Cortex of kidney (tissue), 1 donor: ENCODE results near the gene PARD3.
"Not testable (repeated sequence)": the region's sequence is repeated elsewhere in the genome, so short reads cannot be mapped to it uniquely, and the experiment has no call there.

Source experiments
- DNase-seq: peaks from one replicate; lab custom pipeline; 2025; lab: John Stamatoyannopoulos, UW

PARD3 gene

DNA sequence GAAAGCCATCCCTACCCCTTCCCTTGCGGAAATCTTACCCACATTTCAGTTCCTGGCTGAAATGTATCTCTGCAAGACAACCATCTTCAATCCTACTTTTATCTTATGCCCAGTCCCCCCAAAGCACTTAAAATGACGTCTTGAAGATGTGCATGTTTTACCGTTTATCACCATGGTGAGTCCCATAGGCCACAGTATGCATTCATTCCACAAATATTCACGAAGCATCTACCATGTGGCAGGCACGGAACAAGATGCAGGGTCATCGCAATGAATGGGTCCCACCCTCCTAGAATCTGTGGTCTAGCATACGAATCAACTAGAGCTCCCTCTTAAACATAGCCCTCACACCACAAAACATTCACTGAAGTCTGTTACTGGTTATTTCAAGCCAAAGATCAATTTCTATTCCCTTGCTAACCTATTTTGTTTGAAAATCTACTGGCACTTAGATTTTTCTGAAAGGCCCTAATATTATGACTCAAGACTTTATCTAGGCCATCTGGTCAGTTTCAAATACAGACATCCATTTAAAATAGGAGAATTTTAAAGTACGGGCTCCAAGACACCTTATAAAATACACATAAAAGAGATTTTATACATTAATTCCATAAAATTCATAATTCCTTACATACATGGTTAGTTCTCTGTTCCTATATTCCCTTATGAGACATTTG lies 99.4 kb downstream of the PARD3 start:
- DNase-seq = no peak

DNA sequence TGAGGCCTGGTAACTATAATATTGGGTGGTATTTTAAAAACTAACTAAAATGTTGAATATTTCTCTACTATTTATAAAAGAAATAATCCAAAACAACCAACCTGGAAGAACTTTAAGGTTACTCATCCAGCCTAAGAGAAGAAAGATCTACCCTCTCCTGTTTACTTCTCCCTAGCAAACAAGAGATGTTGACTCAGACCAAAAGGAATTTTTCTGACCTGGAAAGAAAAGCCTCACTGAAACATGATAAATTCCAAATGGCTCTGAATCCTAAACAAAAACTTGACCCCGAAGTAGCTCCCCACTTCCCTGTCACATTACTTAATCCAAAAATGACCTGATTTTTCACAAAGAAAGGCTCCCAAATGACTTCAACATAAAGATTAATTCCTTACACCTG lies 101.2 kb downstream of the PARD3 start:
- DNase-seq = no peak

DNA sequence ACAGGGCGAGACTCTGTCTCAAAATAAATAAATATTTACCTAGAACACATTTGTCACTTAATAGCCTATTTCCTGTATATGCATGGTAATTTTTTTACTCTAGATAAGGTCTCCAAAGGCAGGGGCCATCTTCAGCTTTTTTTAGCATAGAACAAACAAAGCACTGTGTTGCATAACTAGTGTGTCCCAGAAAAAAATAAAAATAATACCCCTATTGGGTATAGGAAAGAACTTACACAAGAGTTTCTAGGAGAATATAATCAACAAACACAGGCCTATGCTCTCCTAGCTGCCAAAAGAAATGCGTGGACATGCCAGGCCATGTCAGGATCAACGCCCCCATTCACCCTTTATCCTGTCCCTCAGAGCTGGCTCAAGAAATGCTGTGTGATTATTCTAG lies 103.6 kb downstream of the PARD3 start:
- DNase-seq = no peak

DNA sequence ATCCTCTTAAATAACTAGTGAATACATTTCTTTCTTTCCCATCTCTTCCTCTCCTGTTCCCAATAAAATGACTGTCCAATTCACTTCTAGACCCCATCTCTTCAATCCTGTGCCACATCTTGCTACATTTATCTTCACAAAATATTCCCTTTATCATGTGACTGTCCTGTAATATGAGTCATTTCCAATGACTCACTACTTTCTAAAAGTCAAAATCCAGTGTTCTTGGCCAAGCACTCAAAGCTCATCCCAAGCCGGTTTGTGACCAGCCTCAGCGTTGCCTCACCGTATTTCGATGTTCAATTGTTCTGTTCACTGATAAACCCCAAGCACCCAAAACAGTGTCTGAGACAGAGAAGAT lies 104.7 kb downstream of the PARD3 start:
- no peak for DNase-seq

DNA sequence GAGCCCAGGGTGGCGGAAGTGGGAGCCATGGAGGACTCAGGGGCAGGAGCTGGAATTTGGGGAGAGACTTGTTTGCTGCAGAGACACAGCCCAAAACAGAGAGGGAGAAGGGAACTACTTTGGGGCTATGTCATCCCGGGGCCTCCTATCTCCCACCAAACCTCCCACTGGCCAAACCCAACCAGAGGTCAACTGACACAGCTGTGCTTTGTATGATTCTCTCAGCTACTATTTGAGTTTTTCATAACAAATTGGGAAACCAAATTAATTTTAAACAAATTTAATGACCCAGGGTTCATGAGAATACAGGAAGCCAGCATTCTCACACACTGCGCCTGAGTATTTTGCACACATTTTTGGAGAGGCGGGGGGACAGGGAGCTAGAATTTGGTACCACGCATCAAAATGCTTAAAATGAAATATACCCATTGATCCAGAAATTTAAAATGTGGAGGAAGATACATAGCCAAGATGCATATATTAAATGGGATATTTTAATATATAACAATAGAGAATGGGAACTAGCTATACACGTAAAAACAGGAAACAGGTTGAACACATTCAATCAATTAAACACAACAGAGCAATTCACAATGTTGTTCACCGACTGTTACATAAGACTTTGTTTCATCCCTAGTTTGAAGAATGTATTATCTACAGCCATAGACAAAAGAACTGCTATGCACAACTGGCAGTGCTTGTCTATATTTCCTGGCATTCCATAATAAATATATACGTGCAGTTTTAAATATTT lies 105.3 kb downstream of the PARD3 start:
- no peak for DNase-seq

DNA sequence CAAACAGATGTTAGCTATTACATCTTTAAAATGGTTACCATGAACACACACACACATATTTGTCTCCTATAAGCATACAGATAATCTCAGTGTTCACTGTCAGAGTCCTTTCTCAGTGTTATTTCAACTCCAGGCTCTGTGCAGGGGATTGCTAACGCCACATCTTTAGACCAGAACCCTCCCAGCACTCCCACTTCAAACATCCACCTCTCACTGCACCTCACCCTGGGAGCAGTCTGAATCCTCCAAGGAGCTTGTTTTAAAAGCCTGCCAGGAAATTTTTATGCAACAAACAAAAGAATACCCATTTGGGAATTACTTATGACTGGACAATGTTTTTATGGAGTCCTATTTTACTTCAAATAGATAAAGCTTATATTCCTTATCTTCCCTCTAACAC lies 107.4 kb downstream of the PARD3 start:
- DNase-seq = no peak

DNA sequence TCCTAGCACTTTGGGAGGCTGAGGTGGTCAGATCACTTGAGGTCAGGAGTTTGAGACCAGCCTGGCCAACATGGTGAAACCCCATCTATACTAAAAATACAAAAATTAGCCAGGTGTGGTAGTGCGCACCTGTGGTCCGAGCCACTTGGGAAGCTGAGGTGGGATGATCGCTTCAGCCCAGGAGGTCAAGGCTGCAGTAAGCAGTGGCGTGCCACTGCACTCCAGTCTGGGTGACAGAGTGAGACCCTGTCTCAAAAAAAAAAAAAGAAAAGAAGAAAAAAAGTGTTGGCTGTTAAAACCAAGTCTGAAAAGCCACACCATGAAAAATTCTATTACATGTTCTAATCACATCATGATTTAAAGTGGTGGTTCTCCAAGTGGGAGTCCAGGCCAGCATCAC lies 108.1 kb downstream of the PARD3 start:
- not testable (repeated sequence) for DNase-seq

DNA sequence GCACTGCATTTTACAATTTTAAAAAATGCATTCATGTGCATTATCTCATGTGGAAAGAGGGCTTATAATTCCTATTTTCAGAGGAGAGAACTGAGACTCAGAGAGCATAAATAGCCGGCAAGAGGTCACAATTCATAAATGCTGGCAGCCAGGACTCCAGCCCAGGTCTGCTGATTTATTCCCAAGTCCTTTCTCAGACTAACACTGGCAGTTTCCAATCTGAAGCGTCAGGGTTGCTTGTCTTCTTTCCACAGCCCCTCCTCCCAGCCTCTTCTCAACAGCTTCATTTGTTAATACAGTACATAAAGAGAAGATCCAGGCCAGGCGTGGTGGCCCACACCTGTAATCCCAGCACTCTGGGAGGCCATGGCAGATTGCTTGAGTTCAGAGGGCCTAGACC lies 108.9 kb downstream of the PARD3 start:
- DNase-seq = no peak

DNA sequence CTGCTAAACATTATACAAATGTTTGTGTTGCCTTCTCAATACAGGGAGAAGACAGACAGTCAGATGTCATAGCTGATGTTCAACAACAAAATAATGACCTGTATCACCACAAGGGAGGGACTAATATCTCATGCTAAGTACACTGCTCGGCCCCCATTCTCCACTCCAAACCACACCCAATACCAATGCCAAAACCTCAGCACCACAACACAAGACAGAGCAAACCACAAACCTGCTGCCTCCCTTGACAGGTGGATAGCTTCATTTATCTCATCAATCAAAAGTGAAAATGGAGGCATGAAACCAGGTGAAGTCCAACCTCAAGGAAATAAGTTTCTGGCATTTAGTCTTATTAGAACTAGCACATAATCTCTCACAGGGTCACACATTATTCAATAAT lies 109.5 kb downstream of the PARD3 start:
- no peak for DNase-seq

DNA sequence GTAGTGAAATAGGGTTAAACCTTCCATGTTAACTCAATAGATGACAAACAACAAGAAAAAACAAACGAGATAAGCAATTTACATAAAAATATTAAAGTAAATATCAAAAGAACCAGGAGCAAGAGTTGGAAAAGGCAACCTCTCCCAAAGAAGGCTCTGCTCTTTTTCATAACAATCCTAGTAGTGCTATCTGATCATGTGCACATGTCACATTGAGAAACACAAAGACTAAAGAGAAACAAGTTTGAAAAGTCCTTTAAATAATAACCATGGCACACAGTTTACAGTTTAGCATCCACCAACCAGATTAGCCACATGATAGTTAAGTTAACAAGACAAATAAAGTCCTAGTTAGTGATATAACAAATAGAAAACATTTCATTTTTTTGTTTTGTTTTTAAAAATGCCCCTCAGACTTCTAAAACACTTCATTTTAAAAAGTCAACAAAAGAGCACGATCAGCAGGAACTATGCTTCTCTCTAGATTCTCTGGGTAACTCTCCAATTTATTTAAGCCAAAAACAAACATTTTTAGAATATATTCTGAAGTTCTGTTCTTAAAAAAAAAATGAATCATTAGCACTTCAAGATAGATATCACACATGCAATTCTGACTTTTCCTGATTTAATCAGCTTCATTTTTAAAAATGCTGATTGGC lies 110.4 kb downstream of the PARD3 start:
- DNase-seq = no peak

DNA sequence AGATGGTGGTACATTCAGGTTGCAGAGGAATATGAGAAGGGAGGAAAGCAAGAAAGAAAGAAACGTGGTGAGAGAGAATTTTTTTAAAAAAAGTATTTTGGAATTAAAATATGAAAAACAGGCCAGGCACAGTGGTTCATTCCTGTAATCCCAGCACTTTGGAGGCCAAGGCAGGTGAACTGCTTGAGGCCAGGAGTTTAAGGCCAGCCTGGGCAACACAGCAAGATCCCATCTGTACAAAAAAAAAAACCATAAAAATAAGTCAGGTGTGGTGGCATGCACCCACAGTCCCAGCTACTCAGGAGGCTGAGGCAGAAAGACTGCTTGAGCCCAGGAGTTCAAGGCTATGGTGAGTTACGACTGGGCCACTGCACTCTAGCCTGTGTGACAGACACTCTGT lies 112.1 kb downstream of the PARD3 start:
- no peak for DNase-seq

DNA sequence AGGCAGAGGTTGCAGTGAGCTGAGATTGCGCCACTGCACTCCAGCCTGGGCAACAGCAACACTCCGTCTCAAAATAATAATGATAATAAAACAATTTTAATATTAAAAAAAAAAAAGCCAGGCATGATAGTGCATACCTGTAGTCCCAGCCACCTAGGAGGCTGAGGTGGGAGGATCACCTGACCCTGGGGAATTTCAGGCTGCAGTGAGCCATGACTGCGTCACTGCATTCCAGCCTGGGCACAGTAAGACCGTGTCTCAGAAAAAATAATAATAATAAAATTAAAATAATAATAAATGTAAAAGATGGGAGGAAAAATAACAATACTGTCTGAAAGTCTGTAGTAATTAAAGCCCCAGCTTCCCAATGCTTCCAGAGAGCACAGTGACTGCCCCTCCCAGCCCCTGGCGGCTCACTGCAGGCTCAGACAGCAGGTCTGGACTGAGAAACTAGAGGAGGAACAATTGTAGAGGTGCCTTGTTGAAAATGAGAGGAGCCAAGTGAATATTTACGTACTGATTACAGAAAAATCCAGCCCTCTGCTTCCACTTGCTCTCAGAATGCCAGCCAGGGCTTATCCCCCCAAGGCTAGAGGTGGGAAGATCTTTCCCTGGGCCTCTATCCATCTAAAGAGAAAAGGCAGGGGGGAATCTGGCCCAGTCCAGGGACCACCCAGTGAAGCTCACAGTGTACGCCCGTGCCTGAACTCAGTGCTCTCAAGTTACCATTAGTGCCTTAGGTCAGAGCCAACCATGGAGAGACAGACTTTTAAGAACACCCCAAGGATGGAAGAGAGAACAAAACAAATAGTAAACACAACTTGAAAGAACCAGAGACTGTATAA lies 112.8 kb downstream of the PARD3 start:
- no peak for DNase-seq

DNA sequence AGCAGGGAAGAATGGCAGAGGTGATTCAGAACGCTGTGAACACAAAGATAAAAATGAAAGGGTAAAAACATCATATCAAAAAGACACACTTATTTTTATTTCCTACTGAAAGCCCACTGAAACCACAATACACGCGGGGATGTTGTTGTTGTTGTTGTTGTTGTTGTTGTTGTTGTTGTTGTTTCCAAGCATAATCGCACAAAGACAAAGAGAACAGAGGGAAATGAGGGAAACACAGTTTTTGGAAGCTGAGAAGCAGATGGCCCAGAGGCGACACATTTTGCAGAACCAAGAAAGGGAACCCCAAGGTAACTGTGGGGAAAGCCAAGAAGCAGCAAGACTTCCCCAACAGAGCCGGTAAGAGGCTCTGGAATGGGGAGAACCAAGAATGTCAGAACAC lies 113.9 kb downstream of the PARD3 start:
- DNase-seq = no peak

DNA sequence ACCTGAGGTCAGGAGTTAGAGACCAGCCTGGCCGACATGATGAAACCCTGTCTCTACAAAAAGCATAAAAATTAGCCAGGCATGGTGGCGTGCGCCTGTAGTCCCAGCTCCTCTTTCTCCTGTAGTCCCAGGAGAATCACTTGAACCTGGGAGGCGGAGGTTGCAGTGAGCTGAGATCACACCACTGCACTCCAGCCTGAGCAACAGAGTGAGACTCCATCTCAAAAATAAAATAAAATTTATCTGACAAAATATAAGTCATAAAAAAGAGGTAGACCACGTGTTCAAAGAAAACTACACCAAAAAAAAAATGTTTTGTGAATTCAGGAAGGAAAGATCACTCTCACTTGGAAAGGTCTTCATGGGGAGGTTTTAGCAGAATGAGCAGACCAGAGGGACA lies 114.3 kb downstream of the PARD3 start:
- DNase-seq = not testable (repeated sequence)

DNA sequence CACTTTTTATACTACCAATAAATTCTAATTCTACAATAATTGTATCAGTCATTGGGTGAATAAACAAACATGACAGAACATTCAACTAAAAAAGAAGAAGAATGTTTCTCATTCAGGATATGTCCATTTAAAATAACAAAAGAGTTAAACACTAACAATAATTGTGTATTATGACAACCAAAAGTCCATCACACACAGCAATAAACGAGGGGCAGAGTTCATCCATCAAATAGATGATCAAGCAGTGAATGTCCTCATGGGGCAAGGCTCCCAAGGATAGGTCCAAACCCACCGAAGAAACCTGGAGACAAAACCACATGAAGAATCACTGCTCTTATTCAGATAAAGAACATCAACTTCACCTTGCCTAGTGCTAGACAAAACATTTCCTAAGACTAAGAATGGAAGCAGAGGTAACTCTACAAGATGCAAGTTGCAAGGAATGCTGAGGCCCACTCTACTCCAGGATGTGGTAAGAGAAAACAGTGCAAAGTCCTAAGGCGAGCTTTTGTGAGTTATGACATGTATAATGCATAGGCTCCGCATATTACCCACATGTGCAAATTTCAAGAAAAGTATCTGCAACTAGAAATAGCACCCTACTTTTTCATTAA lies 115.1 kb downstream of the PARD3 start:
- no peak for DNase-seq

DNA sequence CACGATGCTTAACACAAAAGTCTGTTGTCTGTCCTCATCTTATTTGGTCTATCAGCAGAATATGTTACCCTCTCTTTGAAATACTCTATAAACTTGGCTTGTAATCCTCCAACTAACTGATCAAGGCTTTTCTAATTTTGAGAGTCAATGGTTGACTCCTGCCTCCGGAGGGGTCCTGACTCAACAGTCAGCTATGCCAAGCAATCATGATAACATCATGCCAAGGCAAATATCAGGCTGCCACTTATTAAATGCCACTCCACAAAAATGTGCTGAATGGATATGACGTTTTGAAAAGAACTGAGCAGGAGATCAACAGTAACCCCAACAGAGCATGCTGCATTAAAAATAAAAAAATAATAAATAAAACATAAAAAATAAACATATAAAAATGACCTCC lies 116.1 kb downstream of the PARD3 start:
- DNase-seq = no peak

DNA sequence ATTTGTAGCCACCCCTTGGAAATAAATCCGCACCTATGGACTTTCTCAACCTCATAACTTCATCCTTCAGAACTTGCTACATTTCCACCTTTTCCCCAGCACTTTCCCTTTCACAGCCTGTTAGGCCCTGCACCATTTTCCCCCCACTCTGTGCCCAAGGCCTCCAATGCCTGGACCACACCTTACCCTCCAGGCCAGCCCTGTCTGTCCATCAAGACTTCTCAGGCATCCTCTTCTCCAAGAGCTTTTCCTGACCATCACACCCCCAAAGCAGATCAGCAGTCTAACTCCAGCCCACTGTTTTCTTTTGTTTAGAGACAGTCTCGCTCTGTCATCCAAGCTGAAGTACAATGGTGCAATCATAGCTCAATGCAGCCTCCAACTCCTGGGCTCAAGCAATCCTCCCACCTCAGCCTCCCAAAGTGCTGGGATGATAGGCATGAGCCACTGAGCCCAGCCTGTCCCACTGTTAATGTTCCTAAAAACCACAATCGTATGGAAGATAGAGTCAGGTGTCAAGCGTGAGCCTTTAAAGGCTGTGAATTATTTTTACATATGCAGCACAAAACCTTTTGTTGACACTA lies 116.8 kb downstream of the PARD3 start:
- no peak for DNase-seq

DNA sequence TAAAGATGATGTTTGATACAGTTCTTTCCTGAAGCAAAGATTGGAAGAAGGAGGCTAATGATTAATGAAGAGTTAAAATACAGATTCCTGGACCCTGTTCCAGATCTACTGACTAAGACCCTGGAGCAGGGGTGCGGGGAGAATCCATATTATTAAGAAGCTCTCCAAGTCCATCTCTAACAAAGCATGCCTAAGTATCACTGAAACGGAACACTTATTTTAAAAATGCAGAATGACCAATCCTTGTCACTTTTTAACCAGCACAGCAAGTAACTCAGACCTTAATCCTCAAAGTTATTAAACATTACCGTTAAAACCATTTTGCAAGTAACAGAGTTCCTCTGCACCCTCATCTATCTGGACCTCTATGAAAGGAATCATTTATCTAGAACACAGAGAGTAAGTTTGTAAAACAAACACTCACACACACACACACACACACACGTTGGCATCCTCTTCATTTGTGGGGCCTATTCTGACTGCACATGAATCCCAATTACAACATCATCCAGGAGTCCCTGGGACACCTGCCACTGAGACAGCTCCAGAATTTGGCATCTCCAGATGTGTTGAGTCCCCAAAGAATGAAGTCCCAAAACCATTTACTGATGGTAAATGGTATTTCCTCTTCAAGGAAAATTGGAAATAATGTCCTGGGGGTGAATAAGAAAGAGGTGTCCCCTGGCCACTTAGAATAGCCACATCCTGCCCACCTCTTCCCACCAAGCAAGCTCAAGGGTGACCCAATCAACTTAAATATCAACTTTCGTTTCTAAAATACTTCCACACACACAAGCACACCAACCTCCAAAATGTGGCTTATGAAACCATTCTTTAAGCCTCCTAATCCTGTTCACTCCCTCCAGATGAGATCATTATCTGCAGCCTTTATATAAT lies 117.5 kb downstream of the PARD3 start:
- no peak for DNase-seq

DNA sequence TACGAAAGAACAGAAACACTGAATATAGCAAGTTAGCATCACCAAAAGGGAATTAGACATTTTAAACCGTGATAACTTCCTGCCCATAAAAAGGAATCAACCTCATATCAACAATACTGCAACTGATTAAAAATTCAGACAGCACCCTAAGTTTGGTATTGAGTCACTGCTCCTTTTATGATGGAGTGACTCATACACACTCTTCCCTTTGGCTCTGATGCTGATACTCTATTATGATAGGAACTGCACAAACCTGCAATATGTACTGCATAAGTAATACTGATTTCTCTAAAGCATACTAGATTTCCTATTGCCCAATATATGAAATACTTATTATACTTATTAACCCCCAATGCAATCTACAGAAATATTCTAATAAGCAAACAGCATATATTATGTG lies 118.7 kb downstream of the PARD3 start:
- no peak for DNase-seq

DNA sequence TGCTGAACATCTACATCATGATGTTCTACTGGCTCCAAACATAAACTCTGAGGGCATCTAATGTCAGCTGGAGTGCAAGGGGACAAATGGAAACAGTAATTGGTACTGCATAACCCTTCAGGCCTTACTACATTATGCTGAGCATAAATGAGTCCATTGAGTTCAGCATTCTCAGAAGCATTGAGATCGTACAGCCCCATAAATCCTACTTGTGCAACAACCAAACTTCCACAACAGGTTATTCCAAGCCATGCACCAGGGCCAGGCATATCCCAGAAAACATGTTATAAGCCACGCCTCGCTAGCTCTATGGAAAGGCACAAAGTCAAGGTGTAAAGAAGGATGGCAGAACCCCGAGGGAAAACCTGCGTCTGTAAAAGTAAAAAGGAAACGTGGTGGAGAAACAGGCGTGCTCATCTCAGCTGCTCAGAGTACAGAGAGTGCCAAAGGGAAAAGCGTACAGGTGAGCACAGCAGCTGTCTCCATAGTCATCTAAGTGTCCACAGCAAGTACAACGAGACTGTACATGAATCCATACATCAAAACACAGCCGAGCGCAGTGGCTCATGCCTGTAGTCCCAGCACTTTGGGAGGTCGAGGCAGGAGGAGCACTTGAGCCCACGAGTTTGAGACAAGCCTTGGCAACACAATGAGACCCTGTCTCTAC lies 124.6 kb downstream of the PARD3 start:
- no peak for DNase-seq
